SK-N-SH (cell line): ENCODE data around the gene DCAF17. TPM values are rescaled to one million over a fixed set of nuclear protein-coding genes. Genes with fewer than 3 reads are reported as not detected.

ENCODE experiments used
- CTCF ChIA-PET: fragments of 300-600, 350-600 bp; formaldehyde crosslinking; extraction: SDS; loops from one replicate; lab custom pipeline; 2021; lab: Yijun Ruan, JAX
- POLR2A ChIA-PET: fragments of 350-600 bp; sonication (Branson Sonifier 250); formaldehyde crosslinking; extraction: SDS; loops from one replicate; lab custom pipeline; 2020; ENCODE audit warnings: antibody characterized with exemption, inconsistent platforms; lab: Yijun Ruan, JAX
- DNase-seq: peaks from one replicate; pipeline ENCODE4 v3.0.0; 2012
- H2AFZ ChIP-seq: fragments of 200-600 bp; sonication (generic); 2 replicates; pipeline ENCODE4 v1.8.1; 2016; ENCODE audit warnings: antibody characterized with exemption, mild to moderate bottlenecking, low read depth
- H3F3A ChIP-seq: fragments of 200-600 bp; sonication (generic); replicated peaks from 2 replicates; pipeline ENCODE3; 2016; ENCODE audit warnings: antibody characterized with exemption, mild to moderate bottlenecking; ENCODE audit not compliant: insufficient read depth
- H3K27ac ChIP-seq, 2 experiments: fragments of 200-500 bp in 1 of 2; fragments of 200-600 bp in 1 of 2; sonication (Bioruptor generic) in 1 of 2; sonication (generic), shearing (Covaris generic) in 1 of 2; 2 replicates each; pipeline versions ENCODE4 v1.5.1 to v1.6.1; 2014 to 2016; ENCODE audit warnings: low read depth in 2 of 2, inconsistent platforms in 1 of 2, low read length in 1 of 2, mild to moderate bottlenecking in 1 of 2, mixed read lengths in 1 of 2
- H3K27me3 ChIP-seq: fragments of 200-600 bp; sonication (generic), shearing (Covaris generic); 2 replicates; pipeline ENCODE4 v1.6.1; 2016; ENCODE audit warnings: mixed run types; ENCODE audit not compliant: insufficient read depth
- H3K36me3 ChIP-seq, 2 experiments: fragments of 200-500 bp in 1 of 2; fragments of 200-600 bp in 1 of 2; sonication (Bioruptor generic) in 1 of 2; sonication (generic) in 1 of 2; replicated peaks in 1 of 2; 2 replicates each; pipeline versions ENCODE3 to v1.5.1; 2014 to 2016; ENCODE audit warnings: low read length in 1 of 2, mild to moderate bottlenecking in 1 of 2; ENCODE audit not compliant: insufficient read depth in 2 of 2, control insufficient read depth in 1 of 2
- H3K4me1 ChIP-seq, 2 experiments: fragments of 200-500 bp in 1 of 2; fragments of 200-600 bp in 1 of 2; sonication (Bioruptor generic) in 1 of 2; sonication (generic), shearing (Covaris generic) in 1 of 2; 2 replicates each; pipeline versions ENCODE4 v1.5.1 to v1.6.1; 2014 to 2016; ENCODE audit warnings: low read depth in 1 of 2, low read length in 1 of 2, mixed run types in 1 of 2; ENCODE audit not compliant: insufficient read depth in 2 of 2, control insufficient read depth in 1 of 2
- H3K4me2 ChIP-seq: fragments of 200-600 bp; sonication (generic), shearing (Covaris generic); 2 replicates; pipeline ENCODE4 v1.6.1; 2017; ENCODE audit warnings: mixed run types
- H3K4me3 ChIP-seq, 2 experiments: fragments of 200-500 bp in 1 of 2; fragments of 200-600 bp in 1 of 2; sonication (Bioruptor generic) in 1 of 2; sonication (generic), shearing (Covaris generic) in 1 of 2; 2 replicates each; pipeline versions ENCODE4 v1.5.1 to v1.8.1; 2014 to 2016; ENCODE audit warnings: low read depth in 2 of 2, inconsistent platforms in 1 of 2, low read length in 1 of 2, mild to moderate bottlenecking in 1 of 2, mixed read lengths in 1 of 2, moderate library complexity in 1 of 2
- H3K79me2 ChIP-seq: fragments of 200-600 bp; sonication (generic); 2 replicates; pipeline ENCODE4 v1.8.1; 2017; ENCODE audit warnings: mild to moderate bottlenecking; ENCODE audit not compliant: insufficient read depth
- H3K9ac ChIP-seq: fragments of 200-600 bp; sonication (generic); 2 replicates; pipeline ENCODE4 v1.6.1; 2017; ENCODE audit warnings: mixed run types
- H3K9me2 ChIP-seq: fragments of 200-600 bp; sonication (generic); 2 replicates; pipeline ENCODE4 v1.6.1; 2017; ENCODE audit warnings: mixed run types
- H3K9me3 ChIP-seq: fragments of 200-600 bp; sonication (generic); 2 replicates; pipeline ENCODE4 v1.6.1; 2017; ENCODE audit warnings: mixed run types, mild to moderate bottlenecking, moderate library complexity
- H4K20me1 ChIP-seq: fragments of 200-600 bp; sonication (generic); 2 replicates; pipeline ENCODE4 v1.6.1; 2017; ENCODE audit warnings: mild to moderate bottlenecking, mixed run types; ENCODE audit not compliant: insufficient read depth
- FOSL2 ChIP-seq: IDR thresholded peaks from 2 replicates; pipeline ENCODE4 v1.4.0; 2012; ENCODE audit warnings: low read depth, mild to moderate bottlenecking, moderate library complexity, borderline replicate concordance
- FOXM1 ChIP-seq: IDR thresholded peaks from 2 replicates; pipeline ENCODE4 v1.4.0; 2012; ENCODE audit warnings: low read depth, mild to moderate bottlenecking
- JUND ChIP-seq: IDR thresholded peaks from 2 replicates; pipeline ENCODE4 v1.4.0; 2012
- SMC3 ChIP-seq: IDR thresholded peaks from 2 replicates; pipeline ENCODE4 v1.6.1; 2012; ENCODE audit warnings: low read depth, low read length, improper control_type of control experiment
- TCF12 ChIP-seq: IDR thresholded peaks from 2 replicates; pipeline ENCODE4 v1.4.0; 2012
- TEAD4 ChIP-seq: IDR thresholded peaks from 2 replicates; pipeline ENCODE4 v1.4.0; 2012; ENCODE audit warnings: mild to moderate bottlenecking, borderline replicate concordance; ENCODE audit not compliant: insufficient read depth
- WGBS: methylation state at CpG from one replicate; pipeline ENCODE4 v1.1.6; 2017; ENCODE audit warnings: low lambda C conversion rate; 5-methylcytosine and 5-hydroxymethylcytosine counted together
- polyA plus RNA-seq, 3 experiments: library from polyadenylated mRNA; depleted of rRNA; stranded (reverse); fragments of >200 nt; gene quantifications; 2 replicates each; pipeline ENCODE4 v1.2.3, GENCODE V29; 2012
- TF ChIP-seq, protein P1 (sequence below): IDR thresholded peaks from 2 replicates; pipeline ENCODE4; 2012
- TF ChIP-seq, protein P2 (sequence below): fragments of 200-600 bp; sonication (generic); IDR thresholded peaks from 2 replicates; pipeline ENCODE4 v1.6.1; 2017; ENCODE audit warnings: antibody characterized with exemption, mild to moderate bottlenecking, moderate library complexity

The DCAF17 gene
- polyA plus RNA-seq, 1 of the 3 experiments (the other 2 are of a cell fraction): 4.9 TPM

DNA sequence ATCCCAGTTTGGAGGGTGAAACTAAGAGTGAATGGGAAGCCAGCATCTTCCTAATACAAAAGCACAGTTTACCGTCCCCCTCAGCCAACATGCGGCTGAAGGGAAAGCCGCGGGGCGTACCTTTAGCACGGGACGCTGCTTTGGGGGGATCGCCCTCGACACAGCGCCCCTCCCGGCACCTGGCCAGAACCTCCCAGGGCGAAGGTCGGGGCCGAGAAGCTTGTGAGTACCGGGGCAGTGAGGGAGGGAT lies 338 bp upstream of the DCAF17 start, which contains the start of gene METTL8:
Gene METTL8, minus strand, starts transcription at position 228 of the 250 bp plus-strand sequence. CDS start 41,805 bp downstream, outside the sequence.
- 2% methylated on average over 11 of the region's 15 CpGs for WGBS
- no peak for DNase-seq
- CTCF ChIA-PET: interaction anchor here (0.6 to 2.4 kb wide), 8 partner anchors 10 to 604 kb away, joined by 3 to 11 read pairs (median 3); partner anchors contain the start of gene GORASP2

DNA sequence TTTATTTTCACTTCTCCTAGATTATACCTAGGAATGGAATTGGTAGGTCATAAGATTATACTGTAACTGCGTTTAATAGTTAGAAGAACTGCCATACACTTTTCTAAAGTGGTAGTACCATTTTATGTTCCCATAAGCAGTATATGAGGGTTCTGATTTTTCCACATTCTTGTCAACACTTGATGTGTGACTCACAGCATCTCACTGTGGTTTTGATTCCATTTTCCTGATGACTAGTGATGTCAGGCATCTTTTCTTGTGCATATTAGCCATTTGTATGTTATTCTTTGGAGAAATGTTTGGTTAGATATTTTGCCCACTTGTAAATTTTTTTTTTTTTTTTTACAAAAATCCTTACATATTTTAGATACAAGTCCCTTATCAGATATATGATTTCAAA lies 2.3 kb downstream of the DCAF17 start:
- TF ChIP-seq, protein P1, sequence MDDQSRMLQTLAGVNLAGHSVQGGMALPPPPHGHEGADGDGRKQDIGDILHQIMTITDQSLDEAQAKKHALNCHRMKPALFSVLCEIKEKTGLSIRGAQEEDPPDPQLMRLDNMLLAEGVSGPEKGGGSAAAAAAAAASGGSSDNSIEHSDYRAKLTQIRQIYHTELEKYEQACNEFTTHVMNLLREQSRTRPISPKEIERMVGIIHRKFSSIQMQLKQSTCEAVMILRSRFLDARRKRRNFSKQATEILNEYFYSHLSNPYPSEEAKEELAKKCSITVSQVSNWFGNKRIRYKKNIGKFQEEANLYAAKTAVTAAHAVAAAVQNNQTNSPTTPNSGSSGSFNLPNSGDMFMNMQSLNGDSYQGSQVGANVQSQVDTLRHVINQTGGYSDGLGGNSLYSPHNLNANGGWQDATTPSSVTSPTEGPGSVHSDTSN: peak; percentile 32
- TF ChIP-seq TCF12: peak; percentile 27; the same call in 1 of the 2 replicates
- TF ChIP-seq SMC3: no peak
- peak; percentile 70 for TF ChIP-seq JUND
- TF ChIP-seq TEAD4: 0 out of 2 replicates have a peak, but pooled peaks have one; percentile 14
- peak; percentile 73; the same call in 1 of the 2 replicates for TF ChIP-seq FOSL2
- peaks cover 0 to 10% of the 10 kb centered on the region in 2 experiments; a peak in 2 of 4 replicates for H3K4me1 ChIP-seq
- H3K9me3 ChIP-seq: peaks cover 9% of the 10 kb centered on the region; the same call in 1 of the 2 replicates
- CTCF ChIA-PET: interaction anchor here (1.1 kb wide), 1 partner anchor 35 kb away, joined by 3 read pairs; no protein-coding TSS in a partner anchor
- no peak overlapping the region for H2AFZ ChIP-seq
- H3K27me3 ChIP-seq: no peaks in the 10 kb centered on the region
- WGBS: 80% methylated on average over 1 of the region's 1 CpG
- POLR2A ChIA-PET: no interaction called here
- DNase-seq: no peak
- H3K4me3 ChIP-seq: no peak overlapping the region
- no peak overlapping the region for H3K9ac ChIP-seq
- H3K9me2 ChIP-seq: no peaks in the 10 kb centered on the region
- H3K27ac ChIP-seq: no peak overlapping the region
- peaks cover 34% of the 10 kb centered on the region for H3K79me2 ChIP-seq
- H3F3A ChIP-seq: peaks cover 34% of the 10 kb centered on the region
- H3K36me3 ChIP-seq: peaks cover 40 to 57% of the 10 kb centered on the region in 2 experiments
- no peaks in the 10 kb centered on the region for H4K20me1 ChIP-seq
- H3K4me2 ChIP-seq: no peak overlapping the region

More for the DNA sequence above, 338 bp upstream of the DCAF17 start, which contains the start of gene METTL8:
- peak within 1 kb of the TSS; percentile 92 to 98 for H3K27ac ChIP-seq
- TF ChIP-seq TCF12 (0 out of 2 replicates have a peak, but pooled peaks have one; percentile 1), SMC3 (0 out of 2 replicates have a peak, but pooled peaks have one; percentile 1), FOXM1 (no peak)
- TF ChIP-seq, protein P2, sequence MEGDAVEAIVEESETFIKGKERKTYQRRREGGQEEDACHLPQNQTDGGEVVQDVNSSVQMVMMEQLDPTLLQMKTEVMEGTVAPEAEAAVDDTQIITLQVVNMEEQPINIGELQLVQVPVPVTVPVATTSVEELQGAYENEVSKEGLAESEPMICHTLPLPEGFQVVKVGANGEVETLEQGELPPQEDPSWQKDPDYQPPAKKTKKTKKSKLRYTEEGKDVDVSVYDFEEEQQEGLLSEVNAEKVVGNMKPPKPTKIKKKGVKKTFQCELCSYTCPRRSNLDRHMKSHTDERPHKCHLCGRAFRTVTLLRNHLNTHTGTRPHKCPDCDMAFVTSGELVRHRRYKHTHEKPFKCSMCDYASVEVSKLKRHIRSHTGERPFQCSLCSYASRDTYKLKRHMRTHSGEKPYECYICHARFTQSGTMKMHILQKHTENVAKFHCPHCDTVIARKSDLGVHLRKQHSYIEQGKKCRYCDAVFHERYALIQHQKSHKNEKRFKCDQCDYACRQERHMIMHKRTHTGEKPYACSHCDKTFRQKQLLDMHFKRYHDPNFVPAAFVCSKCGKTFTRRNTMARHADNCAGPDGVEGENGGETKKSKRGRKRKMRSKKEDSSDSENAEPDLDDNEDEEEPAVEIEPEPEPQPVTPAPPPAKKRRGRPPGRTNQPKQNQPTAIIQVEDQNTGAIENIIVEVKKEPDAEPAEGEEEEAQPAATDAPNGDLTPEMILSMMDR: peak; percentile 40
- peaks cover 46% of the 10 kb centered on the region for H3K79me2 ChIP-seq
- H3K27me3 ChIP-seq: no peaks in the 10 kb centered on the region
- H4K20me1 ChIP-seq: no peaks in the 10 kb centered on the region
- H3K4me2 ChIP-seq: peak within 1 kb of the TSS; percentile 92
- H3K9ac ChIP-seq: peak within 1 kb of the TSS; percentile 88
- POLR2A ChIA-PET: interaction anchor here (1.0 to 1.2 kb wide), 2 partner anchors 423 to 459 kb away, joined by 3 to 5 read pairs; no protein-coding TSS in a partner anchor
- H3K9me3 ChIP-seq: peaks cover 9% of the 10 kb centered on the region; the same call in 1 of the 2 replicates
- peak within 1 kb of the TSS; percentile 88 to 90 for H3K4me3 ChIP-seq
- H2AFZ ChIP-seq: peak within 1 kb of the TSS; percentile 93
- peaks cover 22 to 34% of the 10 kb centered on the region in 2 experiments for H3K36me3 ChIP-seq
- H3K9me2 ChIP-seq: no peaks in the 10 kb centered on the region
- H3K4me1 ChIP-seq: peaks cover 0 to 10% of the 10 kb centered on the region in 2 experiments; a peak in 2 of 4 replicates
- H3F3A ChIP-seq: peaks cover 34% of the 10 kb centered on the region
